GM18498 (cell line): ENCODE results near the gene MAP3K4.
"Not testable (repeated sequence)": the region's sequence is repeated elsewhere in the genome, so short reads cannot be mapped to it uniquely, and the experiment has no call there.

Source experiments
- ATAC-seq: cut with Tn5 transposase; IDR thresholded peaks from one replicate; pipeline ENCODE4 v1.9.1; 2021; ENCODE audit warnings: mild to moderate bottlenecking, moderate library complexity; ENCODE audit not compliant: unreplicated experiment

The MAP3K4 gene

DNA sequence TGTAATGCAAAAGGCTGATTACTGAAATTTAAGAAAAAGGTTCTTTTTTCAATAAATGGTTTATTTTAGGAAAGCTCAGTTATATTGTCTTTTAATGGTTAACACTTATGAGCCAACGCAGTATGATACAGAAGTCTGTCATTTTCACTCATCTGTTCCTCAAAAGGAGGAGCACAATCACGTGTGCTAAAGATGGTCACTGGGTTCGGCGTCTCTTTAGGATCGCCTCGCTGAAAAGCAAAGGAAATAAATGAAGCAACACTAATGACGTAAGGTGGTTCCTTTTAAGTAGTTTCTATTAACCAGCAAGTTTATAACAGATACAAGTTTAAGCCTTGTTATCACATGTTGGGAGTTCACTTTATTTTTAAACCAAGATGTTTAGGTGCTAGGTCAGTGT lies 125.7 kb downstream of the MAP3K4 start:
- ATAC-seq: no peak

GRCh38 chr6:161117942-161118341 lies 126.4 kb downstream of the MAP3K4 start:
- ATAC-seq: no peak

GRCh38 chr6:161123319-161123718 lies 131.8 kb downstream of the MAP3K4 start:
- ATAC-seq: not testable (repeated sequence)

DNA sequence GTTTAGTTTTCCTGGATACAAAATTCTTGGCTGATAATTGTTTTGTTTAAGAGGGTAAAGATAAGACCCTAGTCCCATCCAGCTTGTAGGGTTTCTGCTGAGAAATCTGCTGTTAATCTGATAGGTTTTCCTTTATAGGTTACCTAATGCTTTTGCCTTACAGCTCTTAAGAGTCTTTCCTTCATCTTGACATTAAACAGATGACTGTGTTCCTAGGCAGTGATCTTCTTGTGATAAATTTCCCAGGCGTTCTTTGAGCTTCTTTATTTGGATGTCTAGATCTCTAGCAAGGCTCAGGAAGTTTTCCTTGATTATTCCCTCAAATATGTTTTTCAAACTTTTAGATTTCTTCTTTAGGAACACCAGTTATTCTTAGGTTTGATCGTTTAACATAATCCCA lies 134.0 kb downstream of the MAP3K4 start:
- ATAC-seq: no peak

DNA sequence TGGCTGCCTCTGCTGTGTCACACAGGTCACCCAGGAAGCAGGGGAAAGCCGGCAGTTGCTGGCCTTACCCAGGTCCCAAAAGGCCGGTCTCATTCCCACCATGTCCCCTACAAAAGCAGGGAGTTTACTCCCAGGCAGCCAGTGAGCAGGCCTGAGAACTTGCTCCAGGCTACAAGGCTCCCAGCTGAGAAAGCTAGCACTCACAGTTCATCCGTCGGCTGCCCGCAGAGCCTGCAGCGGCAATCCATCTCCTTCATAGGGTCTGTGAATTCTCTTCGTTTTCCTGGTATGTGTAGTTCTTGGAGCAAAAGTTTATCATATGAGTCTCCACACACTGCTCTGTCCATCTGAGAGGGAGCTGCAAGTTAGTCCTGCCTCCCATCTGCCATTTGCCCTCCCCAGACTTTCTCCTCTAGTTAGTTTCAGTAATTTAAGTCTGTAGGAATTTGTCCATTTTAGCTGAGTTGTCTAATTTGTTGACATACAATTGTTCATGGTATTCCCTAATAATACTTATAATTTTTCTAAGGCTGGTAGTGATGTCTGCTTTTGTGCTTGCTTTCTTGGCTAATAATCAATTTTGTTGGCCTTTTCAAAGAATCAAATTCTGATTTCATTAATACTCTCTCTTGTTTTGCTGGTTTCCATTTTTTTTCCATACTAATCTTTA lies 135.6 kb downstream of the MAP3K4 start:
- no peak for ATAC-seq

- ATAC-seq: no peak
These were observed 136.7 kb downstream of the MAP3K4 start for GRCh38 chr6:161128230-161128629.

DNA sequence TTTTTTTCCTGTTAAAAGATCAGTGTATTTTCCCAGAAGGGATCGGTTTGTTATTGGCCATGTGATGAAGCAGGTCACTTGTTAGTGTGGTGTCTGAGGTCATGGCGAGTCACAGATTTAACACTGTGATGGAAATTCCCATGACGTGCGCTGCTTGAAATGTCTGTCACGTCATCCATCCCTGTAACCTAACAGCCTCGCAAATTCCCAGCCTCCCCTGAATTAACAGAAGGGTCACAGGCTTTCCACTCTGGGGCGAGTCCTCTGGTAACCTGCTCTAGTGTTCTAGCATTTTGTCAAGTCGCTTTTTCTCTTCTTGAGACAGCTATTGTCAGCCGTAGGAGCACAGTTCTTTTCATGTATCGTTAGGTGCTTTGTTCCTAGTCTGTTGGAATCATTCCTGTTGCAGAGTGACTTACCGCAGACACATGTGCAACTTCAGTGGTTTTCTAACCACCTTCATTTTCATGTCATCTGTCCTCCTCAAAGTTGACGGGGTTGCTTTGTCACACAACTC lies 137.2 kb downstream of the MAP3K4 start:
- no peak for ATAC-seq

DNA sequence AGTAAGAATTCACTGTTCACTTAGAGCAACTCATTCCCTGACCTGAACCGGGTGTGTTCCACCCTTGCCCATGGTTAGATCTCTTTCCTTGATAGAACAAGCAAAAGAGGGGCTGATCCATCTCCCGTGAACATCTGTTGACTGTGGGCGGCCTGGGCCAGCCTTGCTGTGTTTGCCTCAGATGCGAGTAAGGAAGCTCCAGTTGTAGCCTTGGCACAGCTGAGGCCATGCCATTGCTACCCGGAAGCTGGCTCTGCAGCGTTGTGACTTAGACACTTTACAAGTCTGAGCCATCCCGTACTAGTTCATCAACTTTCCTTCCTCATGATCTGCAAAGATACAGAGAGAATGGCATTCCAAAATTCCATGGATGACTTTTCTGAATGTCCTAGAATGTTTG lies 139.0 kb downstream of the MAP3K4 start:
- no peak for ATAC-seq

- ATAC-seq: no peak
These were observed 139.6 kb downstream of the MAP3K4 start for GRCh38 chr6:161130967-161131766.

DNA sequence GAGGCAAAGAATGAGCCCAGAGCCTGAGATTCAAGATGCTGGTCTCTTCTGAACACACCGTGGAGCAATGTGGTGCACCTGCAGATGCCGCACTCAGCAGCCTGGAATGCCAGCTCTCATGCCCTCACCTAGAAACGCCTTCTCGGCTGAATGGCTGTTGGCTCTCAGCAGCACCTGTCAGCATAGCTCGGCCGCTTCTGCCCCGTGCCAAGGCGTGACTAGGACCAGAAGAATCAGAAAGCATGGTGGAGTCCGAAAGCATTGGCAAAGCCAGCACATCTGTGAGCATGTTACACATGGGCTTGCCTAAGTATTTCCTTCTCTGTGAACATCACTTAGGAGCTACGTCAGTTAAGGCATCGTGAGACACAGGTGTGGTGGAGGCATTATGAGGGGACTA lies 140.8 kb downstream of the MAP3K4 start:
- no peak for ATAC-seq

DNA sequence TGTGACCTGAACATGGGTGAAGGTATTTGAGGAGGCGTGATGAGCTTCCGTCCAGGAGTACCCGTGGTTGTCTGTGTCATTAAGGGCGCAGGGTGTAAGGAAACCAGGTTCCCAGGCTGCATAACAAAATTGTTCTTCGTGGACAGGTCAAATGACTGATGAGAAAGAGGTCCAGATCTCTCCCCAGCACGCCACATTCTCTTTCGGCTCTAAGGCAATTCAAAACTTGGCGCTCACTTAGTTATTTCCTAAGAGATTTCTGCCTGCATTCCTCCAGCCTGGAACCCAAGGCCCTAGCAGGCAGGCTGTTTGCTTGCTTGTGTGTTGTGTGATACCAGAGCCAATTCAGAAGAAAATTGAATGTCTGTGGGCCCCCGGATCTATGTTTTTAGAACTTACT lies 142.4 kb downstream of the MAP3K4 start:
- ATAC-seq: no peak

DNA sequence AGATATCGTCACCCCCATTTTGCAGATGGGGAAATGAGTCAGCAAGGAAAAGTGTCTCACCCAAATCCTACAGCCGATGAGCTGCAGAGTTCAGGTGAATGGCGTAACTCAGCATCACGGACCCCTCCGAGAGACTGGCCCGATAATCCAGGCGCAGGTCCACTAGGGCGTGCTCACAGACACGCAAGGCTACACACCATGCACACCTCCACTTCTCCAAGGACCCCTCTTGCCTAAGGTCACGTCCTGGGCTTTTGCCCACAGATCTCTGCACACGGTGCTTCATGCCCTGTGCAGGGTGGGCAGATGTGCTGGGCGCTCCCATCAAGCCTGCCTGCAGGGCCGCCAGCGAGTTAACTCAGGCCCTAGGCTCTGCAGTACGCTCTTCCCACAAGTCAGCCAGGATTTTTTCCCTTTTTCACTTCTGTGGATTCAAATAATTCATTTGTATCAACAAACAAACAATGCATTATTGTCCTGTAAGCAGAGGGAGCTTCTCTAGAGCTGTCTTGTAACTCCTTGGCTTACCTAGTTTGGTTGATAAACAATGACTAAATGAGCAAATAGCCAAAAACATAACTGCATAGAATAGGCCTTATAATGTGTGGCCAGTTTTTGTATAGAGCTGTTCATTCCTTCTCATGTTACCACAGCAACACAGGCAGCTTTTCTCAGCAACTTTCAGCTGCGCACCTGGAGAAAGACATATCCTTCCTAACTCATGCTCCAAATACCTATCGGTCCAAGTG lies 143.2 kb downstream of the MAP3K4 start:
- no peak for ATAC-seq

GRCh38 chr6:161135695-161136591 lies 144.4 kb downstream of the MAP3K4 start:
- no peak for ATAC-seq

- ATAC-seq: no peak
These were observed 145.1 kb downstream of the MAP3K4 start for GRCh38 chr6:161136655-161137054.

DNA sequence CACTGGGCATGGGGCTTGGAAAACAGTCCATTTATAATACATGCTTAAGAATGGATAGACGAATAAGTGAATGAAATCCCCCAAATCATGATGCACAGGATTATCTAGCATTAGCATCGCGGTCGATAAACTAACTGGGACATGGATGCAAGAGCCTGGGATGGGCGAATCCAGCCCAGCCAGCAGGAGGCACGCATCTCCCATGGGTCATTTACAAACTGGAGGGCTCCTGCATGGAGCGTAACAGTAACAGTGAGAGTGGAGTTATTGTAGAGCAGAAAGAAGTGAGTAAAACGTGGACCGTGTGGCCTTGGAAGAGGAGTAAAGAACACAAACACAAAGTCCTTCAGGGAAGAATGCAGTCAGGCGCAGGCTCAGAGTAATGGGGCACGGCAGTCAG lies 145.8 kb downstream of the MAP3K4 start:
- ATAC-seq: no peak

GRCh38 chr6:161137839-161138542 lies 146.4 kb downstream of the MAP3K4 start:
- no peak for ATAC-seq

DNA sequence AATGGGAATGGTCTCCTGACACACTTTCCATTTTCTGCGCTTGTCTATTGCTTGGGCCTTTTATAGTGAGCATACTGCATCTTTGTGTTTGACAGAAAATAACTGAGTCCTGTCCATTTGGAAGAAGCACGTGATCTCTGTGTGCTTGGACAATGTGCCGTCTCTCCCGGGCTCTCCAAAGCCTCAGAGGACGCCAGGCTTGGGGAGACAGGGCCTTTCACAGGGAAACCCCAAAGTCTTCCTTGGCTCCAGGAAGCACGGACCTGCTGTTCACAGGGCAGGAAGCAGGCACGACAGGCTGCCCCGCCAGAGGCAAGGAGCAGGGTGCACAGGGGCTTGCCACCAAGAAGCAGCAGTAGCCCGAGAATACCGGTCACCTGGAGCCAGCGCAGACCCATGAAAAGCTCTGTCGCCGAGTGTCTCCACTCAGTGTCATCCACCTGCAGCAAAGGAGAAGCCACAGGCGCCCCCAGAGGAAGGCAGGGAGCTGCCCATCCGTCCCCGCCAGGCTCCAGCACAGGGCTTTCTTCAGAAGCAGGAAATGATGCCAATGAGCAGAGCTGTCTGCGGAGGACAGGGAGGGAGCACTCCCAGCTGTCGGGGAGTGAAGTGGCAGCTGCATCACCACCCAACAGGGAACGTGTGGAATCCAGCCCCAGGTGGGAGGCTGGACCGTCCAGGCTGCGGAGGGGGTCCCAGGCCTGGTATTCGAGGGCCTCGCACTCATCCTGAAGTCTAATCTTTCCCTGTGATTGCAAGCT lies 147.2 kb downstream of the MAP3K4 start:
- ATAC-seq: no peak

GRCh38 chr6:161139304-161139765 lies 147.8 kb downstream of the MAP3K4 start:
- no peak for ATAC-seq
